Measurements from ENCODE around the gene PUM2. TPM values are rescaled to one million over a fixed set of nuclear protein-coding genes. Genes with fewer than 3 reads are reported as not detected.

PUM2 gene
- total RNA-seq, 2 experiments from 2014 or later, result 78.4 to 112 TPM

- POLR2A ChIA-PET, result no interaction called here
- Mint-ChIP-seq H3K4me1 (peaks cover 85% of the 10 kb centered on the region), H3K4me3 (no peak overlapping the region), H3K27ac (no peak overlapping the region), H3K27me3 (no peaks in the 10 kb centered on the region), H3K9me3 (ENCODE audit: low read depth) (no peaks in the 10 kb centered on the region), H3K36me3 (ENCODE audit: low read depth) (peaks cover 28% of the 10 kb centered on the region)
- ATAC-seq, result peak; percentile 69
- DNase-seq, result peak; percentile 36
- intact Hi-C loops (cut with DNase I, micrococcal nuclease), result no loop called here
- CTCF ChIA-PET, result interaction anchor here (0.8 to 16.4 kb wide), 4 partner anchors 10 to 60 kb away, joined by 3 to 200 read pairs (median 4); no protein-coding TSS in a partner anchor
Measured at GRCh38 chr2:20343128-20343527, 7.5 kb downstream of the PUM2 start.

GRCh38 chr2:20339012-20339411, 11.6 kb downstream of the PUM2 start:
- Mint-ChIP-seq H3K27me3 (no peaks in the 10 kb centered on the region), H3K27ac (no peak overlapping the region), H3K36me3 (ENCODE audit: low read depth) (peaks cover 8% of the 10 kb centered on the region), H3K4me3 (no peak overlapping the region), H3K9me3 (ENCODE audit: low read depth) (no peaks in the 10 kb centered on the region), H3K4me1 (peaks cover 85% of the 10 kb centered on the region)
- ChIA-PET CTCF (interaction anchor here (0.7 to 16.4 kb wide), 3 partner anchors 11 to 114 kb away, joined by 3 to 200 read pairs (median 4); partner anchors contain the start of gene SDC1), POLR2A (no interaction called here)
- DNase-seq, result no peak
- ATAC-seq, result no peak
- intact Hi-C loops (cut with DNase I, micrococcal nuclease), result no loop called here

- ChIA-PET CTCF (interaction anchor here (0.8 to 16.4 kb wide), 4 partner anchors 6 to 77 kb away, joined by 3 to 200 read pairs (median 11); no protein-coding TSS in a partner anchor), POLR2A (no interaction called here)
- Mint-ChIP-seq H3K36me3 (ENCODE audit: low read depth) (peaks cover 40% of the 10 kb centered on the region), H3K4me3 (no peak overlapping the region), H3K9me3 (ENCODE audit: low read depth) (peaks cover 18% of the 10 kb centered on the region), H3K4me1 (peaks cover 88% of the 10 kb centered on the region), H3K27ac (peak overlapping the region; percentile 18), H3K27me3 (no peaks in the 10 kb centered on the region)
- intact Hi-C loops (cut with DNase I, micrococcal nuclease), result no loop called here
- DNase-seq, result no peak
- no peak for ATAC-seq
Measured at GRCh38 chr2:20334605-20335203, 15.9 kb downstream of the PUM2 start.

- H3K27ac Mint-ChIP-seq, result peak overlapping the region; percentile 66
- no peak overlapping the region for H3K4me3 Mint-ChIP-seq
- H3K36me3 Mint-ChIP-seq (ENCODE audit: low read depth), result peaks cover 47% of the 10 kb centered on the region
- peaks cover 87% of the 10 kb centered on the region for H3K4me1 Mint-ChIP-seq
- DNase-seq (no peak), ATAC-seq (peak; percentile 75)
- H3K27me3 Mint-ChIP-seq, result no peaks in the 10 kb centered on the region
- peaks cover 18% of the 10 kb centered on the region for H3K9me3 Mint-ChIP-seq (ENCODE audit: low read depth)
- intact Hi-C loops (cut with DNase I, micrococcal nuclease), result no loop called here
- CTCF ChIA-PET, result interaction anchor here (1.6 to 10.7 kb wide), 3 partner anchors 9 to 13 kb away, joined by 5 to 200 read pairs (median 18); no protein-coding TSS in a partner anchor
- POLR2A ChIA-PET, result no interaction called here
Measured at GRCh38 chr2:20333738-20334137, 16.9 kb downstream of the PUM2 start.

- intact Hi-C loops (cut with DNase I, micrococcal nuclease), result no loop called here
- Mint-ChIP-seq H3K9me3 (ENCODE audit: low read depth) (peaks cover 18% of the 10 kb centered on the region), H3K4me3 (no peak overlapping the region), H3K27ac (no peak overlapping the region), H3K27me3 (no peaks in the 10 kb centered on the region), H3K4me1 (peaks cover 84% of the 10 kb centered on the region), H3K36me3 (ENCODE audit: low read depth) (peaks cover 60% of the 10 kb centered on the region)
- ChIA-PET CTCF (interaction anchor here (0.7 to 10.7 kb wide), 4 partner anchors 12 to 336 kb away, joined by 3 to 200 read pairs (median 4); no protein-coding TSS in a partner anchor), POLR2A (interaction anchor here (0.6 kb wide), 1 partner anchor 1647 kb away, joined by 3 read pairs; no protein-coding TSS in a partner anchor)
- ATAC-seq (no peak), DNase-seq (no peak)
Measured at GRCh38 chr2:20330192-20330591, 20.5 kb downstream of the PUM2 start.

GRCh38 chr2:20327370-20327769, 23.3 kb downstream of the PUM2 start:
- Mint-ChIP-seq H3K4me3 (no peak overlapping the region), H3K9me3 (ENCODE audit: low read depth) (peaks cover 18% of the 10 kb centered on the region), H3K27ac (peak overlapping the region; percentile 60), H3K4me1 (peaks cover 83% of the 10 kb centered on the region), H3K36me3 (ENCODE audit: low read depth) (peaks cover 66% of the 10 kb centered on the region), H3K27me3 (no peaks in the 10 kb centered on the region)
- DNase-seq, result no peak
- intact Hi-C loops (cut with DNase I, micrococcal nuclease), result loop anchor here in 1 of 2 experiments (10.0 kb wide), 1 partner anchor 193 kb away; no protein-coding TSS in a partner anchor
- ChIA-PET POLR2A (interaction anchor here (0.7 kb wide), 1 partner anchor 24 kb away, joined by 9 read pairs; no protein-coding TSS in a partner anchor), CTCF (interaction anchor here (0.6 to 10.7 kb wide), 25 partner anchors 9 to 357 kb away, joined by 3 to 200 read pairs (median 7); no protein-coding TSS in a partner anchor)
- no peak for ATAC-seq

- Mint-ChIP-seq H3K27ac (peak overlapping the region; percentile 7), H3K36me3 (ENCODE audit: low read depth) (peaks cover 61% of the 10 kb centered on the region), H3K4me3 (no peak overlapping the region), H3K9me3 (ENCODE audit: low read depth) (peaks cover 11% of the 10 kb centered on the region), H3K4me1 (peaks cover 80% of the 10 kb centered on the region), H3K27me3 (no peaks in the 10 kb centered on the region)
- DNase-seq (peak; percentile 71), ATAC-seq (peak; percentile 90)
- ChIA-PET POLR2A (interaction anchor here (0.6 kb wide), 1 partner anchor 424 kb away, joined by 4 read pairs; no protein-coding TSS in a partner anchor), CTCF (interaction anchor here (0.6 to 10.7 kb wide), 36 partner anchors 9 to 965 kb away, joined by 3 to 200 read pairs (median 5); partner anchors contain the start of genes HS1BP3 and RHOB)
- intact Hi-C loops (cut with DNase I, micrococcal nuclease), result loop anchor here (1.0 to 10.0 kb wide), 2 partner anchors 24 to 191 kb away; partner anchors contain the start of gene PUM2 (in 1 of the 2)
Measured at GRCh38 chr2:20326163-20326780, 24.4 kb downstream of the PUM2 start.

GRCh38 chr2:20322527-20323300, 27.9 kb downstream of the PUM2 start:
- intact Hi-C loops (cut with DNase I, micrococcal nuclease), result loop anchor here in 1 of 2 experiments (10.0 kb wide), 1 partner anchor 188 kb away; no protein-coding TSS in a partner anchor
- Mint-ChIP-seq H3K4me1 (peaks cover 66% of the 10 kb centered on the region), H3K27ac (peak overlapping the region; percentile 33), H3K36me3 (ENCODE audit: low read depth) (peaks cover 59% of the 10 kb centered on the region), H3K9me3 (ENCODE audit: low read depth) (no peaks in the 10 kb centered on the region), H3K27me3 (no peaks in the 10 kb centered on the region), H3K4me3 (no peak overlapping the region)
- no peak for ATAC-seq
- no peak for DNase-seq
- ChIA-PET CTCF (interaction anchor here (0.6 to 10.7 kb wide), 7 partner anchors 8 to 263 kb away, joined by 3 to 200 read pairs (median 3); no protein-coding TSS in a partner anchor), POLR2A (no interaction called here)

- no peaks in the 10 kb centered on the region for H3K27me3 Mint-ChIP-seq
- intact Hi-C loops (cut with DNase I, micrococcal nuclease), result no loop called here
- POLR2A ChIA-PET, result interaction anchor here (0.6 kb wide), 1 partner anchor 106 kb away, joined by 11 read pairs; no protein-coding TSS in a partner anchor
- peaks cover 45% of the 10 kb centered on the region for H3K4me1 Mint-ChIP-seq
- H3K27ac Mint-ChIP-seq, result no peak overlapping the region
- no peak overlapping the region for H3K4me3 Mint-ChIP-seq
- CTCF ChIA-PET, result interaction anchor here (0.6 to 1.7 kb wide), 7 partner anchors 8 to 402 kb away, joined by 3 to 6 read pairs (median 4); no protein-coding TSS in a partner anchor
- ATAC-seq, result no peak
- H3K36me3 Mint-ChIP-seq (ENCODE audit: low read depth), result peaks cover 61% of the 10 kb centered on the region
- no peaks in the 10 kb centered on the region for H3K9me3 Mint-ChIP-seq (ENCODE audit: low read depth)
- no peak for DNase-seq
Measured at GRCh38 chr2:20317690-20318089, 33.0 kb downstream of the PUM2 start.

- Mint-ChIP-seq H3K36me3 (ENCODE audit: low read depth) (peaks cover 60% of the 10 kb centered on the region), H3K27me3 (no peaks in the 10 kb centered on the region), H3K4me1 (peaks cover 43% of the 10 kb centered on the region), H3K4me3 (no peak overlapping the region), H3K9me3 (ENCODE audit: low read depth) (no peaks in the 10 kb centered on the region), H3K27ac (no peak overlapping the region)
- ATAC-seq, result no peak
- POLR2A ChIA-PET, result interaction anchor here (0.6 kb wide), 1 partner anchor 107 kb away, joined by 11 read pairs; no protein-coding TSS in a partner anchor
- DNase-seq, result no peak
- CTCF ChIA-PET, result interaction anchor here (0.6 to 0.9 kb wide), 4 partner anchors 9 to 401 kb away, joined by 3 to 6 read pairs (median 4); no protein-coding TSS in a partner anchor
- intact Hi-C loops (cut with DNase I, micrococcal nuclease), result no loop called here
Measured at GRCh38 chr2:20317197-20317596, 33.4 kb downstream of the PUM2 start.
